OCI-LY3 (cell line): ENCODE measurements around the gene ENPEP.

Experiments
- CTCF ChIP-seq: fragments of 200-600, 300-600 bp; sonication (generic); IDR thresholded peaks from 2 replicates; pipeline ENCODE4 v1.5.1; 2014; ENCODE audit warnings: antibody characterized with exemption, low read length, low read depth
- EZH2phosphoT487 ChIP-seq: fragments of 200-600 bp; shearing (Covaris generic); IDR thresholded peaks from 2 replicates; pipeline ENCODE4 v1.6.1; 2018; ENCODE audit warnings: antibody characterized with exemption, mixed run types, low read depth

DNA sequence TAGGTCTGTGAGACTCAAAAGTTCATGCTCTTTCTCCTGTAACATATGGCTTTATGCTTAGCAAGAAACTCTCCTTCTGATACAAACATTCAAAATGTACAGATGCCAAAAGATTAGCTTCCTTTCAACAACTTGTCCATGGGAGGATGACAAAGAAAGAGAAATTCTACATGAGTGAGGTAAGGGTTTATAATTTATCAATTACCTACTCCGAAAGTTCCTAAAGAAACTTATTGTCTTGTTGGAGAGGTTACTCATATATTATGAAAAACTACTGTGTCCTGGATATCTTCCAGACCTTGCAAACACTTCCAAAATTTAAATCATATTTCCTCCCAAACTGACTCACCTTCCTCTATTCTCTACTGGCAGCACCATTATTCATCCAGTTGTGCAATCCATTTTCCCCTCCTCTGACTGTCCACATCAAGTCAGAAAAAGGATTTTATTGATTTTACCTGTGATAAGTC is 65.1 kb downstream of the ENPEP start:
- TF ChIP-seq CTCF (no peak), EZH2phosphoT487 (no peak)
